GM18870 (cell line): ENCODE measurements around the gene WFIKKN2.

Source experiments
- ATAC-seq: cut with Tn5 transposase; IDR thresholded peaks from one replicate; pipeline ENCODE4 v1.9.1; 2021; ENCODE audit warnings: moderate library complexity; ENCODE audit not compliant: unreplicated experiment

The WFIKKN2 gene

DNA sequence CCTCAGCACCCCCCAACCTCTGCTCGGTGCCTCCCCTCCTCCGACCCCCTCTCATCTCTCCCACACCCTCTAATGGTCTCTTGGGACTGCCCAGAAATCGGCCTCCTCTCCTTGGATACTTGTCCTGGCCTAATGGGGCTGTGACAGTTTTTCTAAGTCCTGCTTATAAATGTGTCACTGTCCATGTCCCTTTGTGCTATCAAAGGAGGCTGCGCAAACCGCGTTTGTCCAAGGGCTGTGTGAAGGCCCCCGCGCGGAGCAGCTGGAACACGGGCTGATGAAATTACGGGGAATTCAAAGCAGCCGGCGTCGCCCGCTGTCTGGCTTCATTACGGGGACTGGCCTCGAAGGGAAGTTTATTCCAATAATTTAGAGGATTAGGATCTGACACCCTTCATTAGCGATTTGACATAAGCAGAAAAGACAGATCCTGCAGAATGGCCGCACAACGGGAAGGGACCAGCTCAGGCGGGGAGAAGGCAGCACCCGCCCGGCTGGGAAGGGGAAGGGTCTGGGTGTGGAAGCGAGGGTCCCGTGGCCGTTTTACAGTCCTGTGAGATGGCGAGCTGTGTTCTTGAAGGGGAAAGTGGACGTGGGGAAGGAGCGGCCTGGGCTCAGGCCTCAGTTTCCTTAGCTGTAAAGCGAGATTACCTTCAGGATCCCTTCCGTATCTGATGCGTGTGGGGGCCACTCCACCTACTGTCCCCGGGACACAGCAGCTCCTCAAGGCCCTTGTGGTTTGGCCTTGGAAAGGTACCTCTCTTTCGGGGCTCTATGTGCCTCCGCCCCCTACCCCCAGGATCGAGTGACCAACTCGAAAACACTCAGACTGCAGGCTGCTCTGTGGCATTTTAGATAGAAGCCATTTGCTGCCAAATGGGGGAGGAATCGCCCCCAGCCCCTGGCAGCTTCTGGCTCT lies 1.6 kb upstream of the WFIKKN2 start:
- ATAC-seq = no peak

DNA sequence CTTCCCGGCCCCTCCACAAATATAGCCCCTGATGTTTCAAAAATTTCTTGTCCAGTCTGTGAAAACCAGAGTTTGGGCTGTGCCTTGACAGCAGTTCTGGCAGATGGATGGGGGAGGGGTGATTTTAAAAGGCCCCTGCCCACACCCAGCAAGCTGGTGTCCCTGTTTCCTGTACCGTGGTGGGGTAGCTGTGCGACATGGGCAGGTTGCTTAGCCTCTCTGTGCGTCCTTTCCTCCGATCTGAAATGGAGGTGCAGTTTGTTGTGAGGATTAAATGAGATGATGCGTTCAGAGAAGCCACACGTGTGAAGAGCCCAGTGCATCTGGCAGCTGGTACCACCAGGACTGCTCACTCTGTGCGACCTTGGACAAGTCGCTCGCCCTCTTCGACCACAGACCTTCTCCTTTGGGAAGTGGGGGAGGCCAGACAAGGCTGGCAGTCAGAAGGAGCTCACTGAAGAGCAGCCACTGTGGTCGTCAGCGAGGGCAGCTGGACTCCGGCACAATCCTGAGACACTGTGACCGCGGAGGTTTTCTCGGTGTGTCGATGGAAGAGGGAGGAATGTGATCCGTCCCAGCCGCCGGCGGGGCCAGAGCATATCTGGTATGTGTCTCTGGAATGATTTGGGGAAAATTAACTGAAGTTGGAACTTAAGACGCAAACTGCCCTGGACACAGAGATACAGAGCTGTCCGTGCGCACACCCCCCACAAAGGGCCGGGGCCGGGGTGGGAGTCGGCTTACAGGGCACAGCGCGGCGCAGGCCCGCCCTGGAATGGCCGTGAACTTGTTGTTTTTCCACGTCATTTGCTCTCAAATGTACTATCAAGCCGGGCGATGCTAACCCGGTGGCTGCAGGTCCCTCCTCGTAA lies 721 bp upstream of the WFIKKN2 start:
- no peak for ATAC-seq

DNA sequence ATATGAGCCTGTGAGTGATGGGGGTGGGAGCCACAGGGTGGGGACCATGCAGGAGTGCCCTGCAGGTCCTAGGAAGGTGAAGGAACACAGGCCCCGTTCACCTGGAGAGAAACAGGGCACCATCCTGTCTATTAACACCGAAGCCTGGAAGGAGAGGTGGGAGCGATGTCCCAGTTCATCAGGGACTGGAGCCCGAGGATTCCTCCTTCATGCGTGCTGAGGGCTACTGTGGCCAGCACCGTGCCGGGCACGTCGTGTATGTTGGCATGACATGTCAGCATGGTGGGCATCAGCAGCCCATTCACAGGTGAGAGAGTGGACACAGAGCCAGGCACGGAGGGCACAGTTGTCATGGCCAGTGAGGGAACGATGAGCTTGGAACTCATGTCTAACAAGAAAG lies 1.4 kb downstream of the WFIKKN2 start:
- no peak for ATAC-seq

DNA sequence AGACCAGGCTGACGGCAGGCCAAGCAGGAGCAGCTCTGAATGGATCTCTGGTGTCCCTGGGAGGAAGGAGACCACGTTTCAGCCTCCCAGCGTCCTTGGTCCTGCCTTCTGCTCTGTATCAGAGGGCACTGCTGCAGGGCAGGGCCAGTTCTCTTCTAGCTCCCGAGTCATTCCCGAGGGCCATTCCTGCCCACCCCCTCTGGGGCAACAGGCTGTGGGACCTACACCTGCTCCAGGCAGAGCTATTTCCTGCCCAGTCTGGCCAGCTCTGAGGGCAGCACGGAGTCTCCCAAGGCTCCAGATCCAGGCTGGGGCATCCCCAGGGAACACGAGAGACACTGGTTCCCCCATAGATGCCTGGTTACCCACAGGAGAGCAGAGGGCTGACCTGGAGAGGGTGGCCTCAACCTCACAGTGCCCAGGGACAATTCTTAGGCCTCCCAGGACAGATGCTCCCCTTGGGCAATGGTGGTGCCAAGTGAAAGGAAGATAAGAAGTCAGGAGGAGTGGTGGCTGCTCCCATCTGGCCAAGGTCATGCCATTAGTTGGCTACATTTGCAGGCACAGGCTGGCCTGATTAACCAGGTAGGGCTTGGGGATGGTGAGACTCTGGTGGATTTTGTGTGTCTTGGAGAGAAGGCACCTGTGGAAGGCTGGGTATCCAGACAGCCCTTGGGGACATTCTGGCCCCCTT lies 2.0 kb downstream of the WFIKKN2 start:
- ATAC-seq = no peak

DNA sequence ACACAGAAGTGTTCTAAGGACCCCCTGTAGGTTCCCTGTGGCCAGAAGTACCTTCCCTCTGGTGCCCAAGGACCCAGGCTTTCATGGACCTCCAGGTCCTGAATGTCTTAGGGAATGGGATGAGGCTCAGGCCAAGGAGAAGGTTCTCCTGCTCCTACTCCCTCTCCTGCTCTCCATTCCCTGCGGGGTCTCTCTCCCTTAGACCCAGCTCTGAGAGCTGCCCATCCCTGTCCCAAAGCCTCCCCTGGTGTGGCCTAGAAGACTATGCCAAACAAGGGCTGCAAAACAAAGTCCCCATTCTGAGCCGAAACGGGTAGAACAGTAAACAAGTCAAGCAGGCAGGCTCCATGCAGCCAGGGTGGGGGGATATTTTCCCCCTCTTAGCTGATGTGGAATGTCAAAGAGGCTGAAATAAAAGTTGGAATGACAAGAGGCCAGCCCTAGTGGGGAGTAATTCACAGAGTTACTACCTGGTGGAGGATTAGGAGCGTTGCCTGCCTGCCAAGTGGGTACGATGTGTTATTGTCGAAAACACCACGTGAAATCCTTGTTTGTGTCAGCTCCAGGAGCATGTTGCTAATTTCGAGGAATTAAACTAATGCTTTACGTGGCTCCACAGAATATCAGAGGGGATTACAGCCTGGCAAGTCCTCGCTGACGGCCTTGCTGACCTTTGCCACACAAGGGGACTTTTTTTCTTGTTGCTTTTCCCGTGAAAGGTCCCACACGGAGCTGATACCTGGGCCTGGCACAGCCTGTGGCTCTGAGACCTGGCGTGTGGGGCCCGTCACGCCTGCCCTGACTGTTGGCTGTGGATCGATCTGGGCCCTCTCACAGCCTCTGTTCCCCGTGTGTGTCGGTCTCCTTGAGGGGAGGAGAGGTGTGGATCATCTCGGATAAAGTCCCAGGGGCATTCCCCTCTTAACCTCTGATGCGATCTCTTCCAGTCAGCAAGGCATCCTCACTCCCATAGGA lies 2.9 kb downstream of the WFIKKN2 start:
- ATAC-seq = no peak

DNA sequence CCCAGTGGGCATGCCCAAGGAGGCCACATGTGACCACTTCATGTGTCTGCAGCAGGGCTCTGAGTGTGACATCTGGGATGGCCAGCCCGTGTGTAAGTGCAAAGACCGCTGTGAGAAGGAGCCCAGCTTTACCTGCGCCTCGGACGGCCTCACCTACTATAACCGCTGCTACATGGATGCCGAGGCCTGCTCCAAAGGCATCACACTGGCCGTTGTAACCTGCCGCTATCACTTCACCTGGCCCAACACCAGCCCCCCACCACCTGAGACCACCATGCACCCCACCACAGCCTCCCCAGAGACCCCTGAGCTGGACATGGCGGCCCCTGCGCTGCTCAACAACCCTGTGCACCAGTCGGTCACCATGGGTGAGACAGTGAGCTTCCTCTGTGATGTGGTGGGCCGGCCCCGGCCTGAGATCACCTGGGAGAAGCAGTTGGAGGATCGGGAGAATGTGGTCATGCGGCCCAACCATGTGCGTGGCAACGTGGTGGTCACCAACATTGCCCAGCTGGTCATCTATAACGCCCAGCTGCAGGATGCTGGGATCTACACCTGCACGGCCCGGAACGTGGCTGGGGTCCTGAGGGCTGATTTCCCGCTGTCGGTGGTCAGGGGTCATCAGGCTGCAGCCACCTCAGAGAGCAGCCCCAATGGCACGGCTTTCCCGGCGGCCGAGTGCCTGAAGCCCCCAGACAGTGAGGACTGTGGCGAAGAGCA lies 4.4 kb downstream of the WFIKKN2 start:
- ATAC-seq = no peak

DNA sequence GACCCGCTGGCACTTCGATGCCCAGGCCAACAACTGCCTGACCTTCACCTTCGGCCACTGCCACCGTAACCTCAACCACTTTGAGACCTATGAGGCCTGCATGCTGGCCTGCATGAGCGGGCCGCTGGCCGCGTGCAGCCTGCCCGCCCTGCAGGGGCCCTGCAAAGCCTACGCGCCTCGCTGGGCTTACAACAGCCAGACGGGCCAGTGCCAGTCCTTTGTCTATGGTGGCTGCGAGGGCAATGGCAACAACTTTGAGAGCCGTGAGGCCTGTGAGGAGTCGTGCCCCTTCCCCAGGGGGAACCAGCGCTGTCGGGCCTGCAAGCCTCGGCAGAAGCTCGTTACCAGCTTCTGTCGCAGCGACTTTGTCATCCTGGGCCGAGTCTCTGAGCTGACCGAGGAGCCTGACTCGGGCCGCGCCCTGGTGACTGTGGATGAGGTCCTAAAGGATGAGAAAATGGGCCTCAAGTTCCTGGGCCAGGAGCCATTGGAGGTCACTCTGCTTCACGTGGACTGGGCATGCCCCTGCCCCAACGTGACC lies 5.0 kb downstream of the WFIKKN2 start:
- no peak for ATAC-seq

DNA sequence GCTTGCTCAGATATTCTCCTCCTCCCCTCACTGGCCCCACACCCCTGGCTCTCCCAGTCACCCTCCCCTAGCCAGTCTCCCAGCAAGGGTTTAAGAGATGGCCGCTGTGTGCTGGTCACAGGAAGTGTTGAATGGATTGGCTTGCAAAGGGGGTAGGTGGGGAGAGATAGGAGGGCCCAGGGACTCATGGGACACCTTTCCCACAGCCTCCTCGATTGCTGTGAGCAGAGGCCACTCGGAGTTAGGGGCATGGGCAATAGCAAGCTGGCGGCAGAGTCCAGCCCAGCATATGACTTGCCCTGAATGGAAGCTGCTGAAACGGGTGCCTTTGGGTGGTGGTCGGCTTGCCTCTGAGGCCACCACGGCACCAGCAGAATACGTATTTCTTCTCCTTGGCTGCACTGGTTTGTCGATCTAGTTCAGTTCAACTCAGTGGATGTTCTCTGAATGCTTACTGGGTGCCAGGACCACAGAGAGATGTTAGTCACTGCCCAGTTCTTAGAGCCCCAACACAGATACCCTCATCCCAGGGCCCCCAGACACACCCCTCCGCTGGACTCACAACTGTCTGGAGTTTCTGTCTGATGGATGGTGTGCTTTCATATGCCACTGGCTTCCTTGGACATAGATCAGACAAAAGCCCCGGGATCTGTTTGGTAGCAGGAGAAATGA lies 6.0 kb downstream of the WFIKKN2 start:
- ATAC-seq = no peak

DNA sequence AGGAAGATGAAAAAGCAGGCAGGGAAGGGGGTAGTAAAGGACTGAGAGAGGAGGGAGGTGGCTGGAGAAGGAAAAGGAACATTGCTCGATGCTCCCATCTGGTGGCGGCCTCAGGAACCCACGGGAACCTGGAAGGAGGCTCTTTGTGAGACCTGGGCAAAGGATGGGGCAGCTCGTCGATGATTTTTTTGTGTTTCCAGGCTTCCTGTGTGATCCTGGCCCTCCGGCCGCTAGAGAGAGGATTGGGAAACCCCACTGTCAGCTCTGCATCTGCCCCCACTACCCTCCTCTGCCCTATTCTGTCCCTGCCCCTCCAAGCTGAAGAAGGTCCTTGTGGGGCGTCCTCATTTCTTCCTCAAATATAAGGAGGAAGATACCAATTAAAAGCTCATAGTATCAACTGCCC lies 6.6 kb downstream of the WFIKKN2 start:
- no peak for ATAC-seq

DNA sequence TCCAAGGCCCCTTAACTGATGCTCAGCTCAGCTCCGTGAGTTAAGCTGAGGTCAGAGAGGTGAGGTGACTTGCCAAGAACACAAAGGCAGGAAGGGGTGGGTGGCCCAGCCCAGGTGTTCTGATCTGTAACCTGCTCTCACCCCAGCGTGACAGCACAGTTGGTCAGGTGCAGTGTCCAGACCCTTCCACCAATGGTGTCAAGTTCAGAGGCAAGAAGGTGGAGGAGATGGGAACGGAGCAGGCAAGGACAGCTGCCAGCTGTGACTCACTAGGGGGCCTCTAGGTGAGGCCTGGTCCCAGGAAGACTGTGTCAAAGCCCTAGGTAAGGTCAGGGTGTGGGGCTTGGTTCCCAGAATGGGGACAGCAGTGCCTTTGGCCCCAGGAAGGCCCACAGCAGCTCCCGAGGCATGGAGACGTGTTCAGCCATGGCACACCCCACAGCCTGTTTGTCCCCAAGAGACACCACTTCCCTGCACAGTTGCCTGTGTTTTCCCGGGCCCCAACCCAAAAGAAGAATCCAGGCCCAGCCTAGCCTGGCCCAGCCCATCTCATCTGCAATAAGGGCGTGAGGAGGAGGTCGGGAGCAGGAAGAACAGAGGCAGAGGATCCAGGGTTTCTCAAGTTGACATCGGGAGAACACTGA lies 7.2 kb downstream of the WFIKKN2 start:
- ATAC-seq = no peak

DNA sequence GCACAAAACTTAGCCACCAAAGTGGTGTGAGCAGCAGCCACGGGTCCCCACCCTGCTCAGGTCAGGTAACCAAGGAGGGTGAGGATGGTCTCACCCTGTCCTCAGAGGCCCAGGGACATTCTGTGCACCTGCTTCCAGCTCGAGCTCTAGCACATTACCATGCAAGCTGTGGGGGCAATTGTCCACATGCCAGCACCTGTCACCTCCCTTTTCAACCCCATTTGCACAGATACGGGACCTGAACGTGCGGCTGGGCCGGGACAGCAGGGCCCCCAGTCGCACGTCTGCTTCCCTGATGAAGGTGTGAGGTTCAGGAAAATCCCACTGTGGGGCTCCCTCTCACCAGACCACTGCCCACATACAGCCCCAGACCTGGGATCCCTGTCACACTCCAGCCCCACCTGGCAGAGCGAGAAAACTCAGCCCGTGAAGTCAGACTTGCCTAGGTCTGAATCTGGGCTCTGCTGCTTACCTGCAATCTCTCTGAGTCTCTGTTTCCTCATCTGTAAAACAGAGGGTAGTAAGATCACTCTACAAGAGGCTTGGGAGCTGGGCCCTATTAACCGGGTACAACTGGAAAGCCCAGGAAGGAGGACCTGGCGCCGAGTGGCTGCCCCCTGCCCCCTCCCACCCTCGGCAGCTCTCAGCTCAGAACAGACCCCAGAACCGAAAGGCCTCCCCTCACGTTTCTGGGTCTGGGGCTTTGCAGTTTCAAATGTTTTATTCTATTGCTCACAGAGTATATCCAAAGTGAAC lies 7.9 kb downstream of the WFIKKN2 start:
- no peak for ATAC-seq

DNA sequence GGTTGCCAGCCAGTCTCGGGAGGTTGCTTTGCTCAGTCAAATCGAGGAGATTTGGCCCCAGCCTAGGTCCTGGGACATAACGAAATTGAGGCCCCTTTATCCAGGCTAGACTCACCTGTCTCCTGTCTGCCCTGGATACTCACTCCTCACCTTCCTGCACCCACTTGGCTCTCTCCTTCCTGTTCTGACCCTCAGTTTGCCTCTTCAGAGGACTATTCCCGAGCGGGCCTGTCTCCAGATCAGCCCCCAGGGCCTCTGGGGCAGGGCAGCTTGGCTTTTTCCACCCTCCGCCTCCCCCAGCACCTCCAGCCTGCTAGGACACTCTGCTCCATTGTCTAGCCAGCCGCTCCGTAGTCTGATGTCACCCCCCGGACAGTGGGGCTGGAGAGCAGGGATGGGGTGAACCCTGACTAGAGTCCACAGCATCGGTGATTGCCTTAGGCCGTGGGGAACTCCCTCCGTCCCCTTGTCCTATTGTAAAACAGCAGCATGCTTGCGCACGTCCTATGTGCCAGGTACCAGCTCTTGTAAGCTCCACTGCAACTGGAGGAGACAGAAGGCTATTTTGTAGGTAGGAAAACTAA lies 8.8 kb downstream of the WFIKKN2 start:
- no peak for ATAC-seq

DNA sequence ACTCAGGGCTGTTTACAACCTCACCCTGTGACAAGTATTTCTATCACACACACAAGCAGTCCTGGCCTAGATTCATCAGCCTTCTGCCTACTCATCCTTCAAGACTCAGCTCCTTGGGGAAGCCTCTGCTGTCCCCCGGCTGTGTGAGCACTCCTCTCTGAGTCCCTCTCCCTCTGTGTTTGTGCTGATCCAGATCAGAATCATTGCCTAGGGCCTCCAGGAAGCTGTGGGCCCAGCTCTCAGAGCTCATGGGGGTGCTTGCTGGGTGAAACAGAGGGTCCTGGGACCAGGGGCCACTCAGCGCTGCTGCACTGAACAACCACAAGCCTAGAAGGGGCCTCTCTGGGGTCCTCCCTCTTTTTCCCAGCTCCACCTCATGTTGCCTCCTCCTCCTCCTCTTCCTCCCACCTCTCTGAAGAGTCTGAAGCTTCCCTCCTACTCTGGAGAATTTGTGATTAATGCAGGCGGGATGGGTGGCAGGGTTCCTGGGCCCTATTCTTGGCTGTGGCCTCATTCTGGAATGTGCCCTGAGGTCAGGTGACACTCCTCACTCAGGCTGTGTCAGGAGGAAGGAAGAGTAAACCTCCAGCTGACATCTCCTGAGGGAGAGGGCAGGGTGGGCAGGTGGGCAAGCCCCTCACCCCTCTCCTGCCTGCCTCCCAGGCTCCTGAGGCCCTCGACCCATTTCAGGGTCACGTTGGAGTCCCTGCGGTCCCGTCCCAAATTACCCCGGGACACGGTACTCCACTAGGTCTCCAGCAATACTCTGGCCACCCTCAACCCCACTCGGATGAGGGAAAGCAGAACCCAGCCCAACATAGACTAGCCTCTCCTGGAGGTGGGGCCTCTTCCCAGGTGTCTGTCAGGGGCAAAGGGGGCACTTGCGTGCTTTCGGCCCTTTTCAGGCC lies 10.1 kb downstream of the WFIKKN2 start:
- no peak for ATAC-seq

DNA sequence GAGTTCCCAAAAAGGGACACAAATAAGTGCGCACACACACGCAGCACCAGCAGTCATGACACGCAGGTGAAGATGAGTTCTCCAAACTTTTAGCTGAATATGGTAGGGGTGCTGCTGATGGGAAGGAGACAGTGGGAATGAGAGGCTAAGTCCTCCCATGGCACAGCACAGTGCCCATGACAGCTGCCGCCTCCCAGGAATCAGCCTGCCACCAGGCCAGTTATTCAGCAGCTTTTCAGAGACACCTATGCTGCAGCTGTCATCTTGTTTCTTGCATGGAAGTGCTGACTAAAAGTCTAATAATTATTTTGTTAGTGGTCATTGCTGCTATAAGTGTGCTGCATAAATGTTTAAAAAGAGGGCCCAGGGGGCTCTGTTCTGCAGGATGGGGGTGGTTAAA lies 12.2 kb downstream of the WFIKKN2 start:
- ATAC-seq = no peak

DNA sequence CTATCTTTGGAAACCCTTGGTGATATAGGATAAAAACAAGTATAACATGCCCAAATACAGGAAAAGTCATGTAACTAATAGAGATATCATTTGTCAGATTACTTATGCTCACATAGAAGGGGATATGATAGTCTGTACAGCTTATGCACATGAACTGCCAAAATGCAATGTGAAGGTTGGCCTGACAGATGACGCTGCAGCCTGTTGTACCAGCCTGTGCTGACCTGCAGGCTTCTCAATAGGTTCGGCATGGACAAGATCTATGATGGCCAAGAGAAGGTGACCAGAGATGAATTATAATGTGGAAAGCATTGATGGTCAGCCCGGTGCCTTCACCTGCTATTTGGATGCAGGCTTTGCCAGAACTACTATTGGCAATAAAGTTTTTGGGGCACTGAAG lies 12.7 kb downstream of the WFIKKN2 start:
- no peak for ATAC-seq

DNA sequence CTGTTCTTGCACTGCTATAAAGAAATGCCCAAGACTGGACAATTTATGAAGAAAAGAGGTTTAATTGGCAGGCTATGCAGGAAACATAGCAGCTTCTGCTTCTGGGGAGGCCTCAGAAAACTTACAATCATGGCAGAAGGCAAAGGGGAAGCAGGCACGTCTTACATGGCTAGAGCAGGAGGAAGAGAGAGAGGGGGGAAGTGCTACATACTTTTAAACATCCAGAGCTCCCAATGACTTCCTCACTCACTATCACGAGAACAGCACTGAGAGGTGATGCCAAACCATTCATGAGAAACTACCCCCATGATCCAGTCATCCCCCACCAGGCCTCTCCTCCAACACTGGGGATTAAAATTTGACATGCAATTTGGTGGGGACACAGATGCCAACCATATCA lies 13.3 kb downstream of the WFIKKN2 start:
- no peak for ATAC-seq
